NOMO-1 (cell line): ENCODE results near the gene ANKRD6.

Experiments
- DNase-seq, 2 experiments: peaks; one replicate each; lab custom pipeline; 2025; ENCODE audit not compliant: unreplicated experiment in 2 of 2; lab: John Stamatoyannopoulos, UW

ANKRD6 gene

DNA sequence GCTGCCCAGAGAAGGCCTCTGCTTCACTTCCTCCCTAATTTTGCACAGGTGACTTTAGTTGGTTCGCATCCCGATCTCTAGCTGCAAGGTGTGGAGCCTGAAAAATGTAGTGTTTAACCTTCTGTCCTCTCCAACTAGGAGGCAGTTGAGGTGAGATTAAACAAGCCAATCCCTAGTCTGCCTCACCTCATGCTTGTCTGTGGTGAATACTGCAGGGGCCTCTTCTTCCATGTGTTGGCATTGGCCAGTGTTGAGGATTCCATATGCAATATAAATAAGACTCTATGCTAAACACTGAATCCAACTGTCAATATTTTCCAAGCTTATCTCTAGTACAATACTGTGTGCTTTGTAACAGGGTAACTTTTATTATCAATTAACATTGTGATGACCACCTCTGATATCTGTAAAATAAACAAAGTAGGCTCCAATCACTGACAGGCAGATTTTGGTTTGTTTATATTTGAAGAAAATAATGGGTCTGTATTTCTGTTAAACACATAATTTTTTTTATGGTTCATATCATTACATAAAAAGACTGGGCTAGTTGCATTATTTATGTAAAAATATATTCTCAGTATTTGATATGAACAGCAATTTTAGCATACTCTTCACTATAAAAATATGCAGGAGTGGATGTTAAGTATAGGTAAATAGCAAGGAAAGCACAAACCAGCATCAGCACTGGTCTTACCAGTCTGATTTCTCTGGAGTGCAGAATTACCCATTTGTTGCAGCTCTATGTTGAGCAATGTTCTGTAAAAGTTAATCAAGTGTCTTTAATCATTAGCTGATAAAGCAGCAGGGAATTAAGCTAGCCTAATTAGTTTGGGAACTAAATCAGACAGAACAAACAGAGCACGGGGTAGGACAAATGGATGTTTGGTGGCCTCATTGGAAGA, 74.0 kb downstream of the ANKRD6 start:
- DNase-seq: no peak

DNA sequence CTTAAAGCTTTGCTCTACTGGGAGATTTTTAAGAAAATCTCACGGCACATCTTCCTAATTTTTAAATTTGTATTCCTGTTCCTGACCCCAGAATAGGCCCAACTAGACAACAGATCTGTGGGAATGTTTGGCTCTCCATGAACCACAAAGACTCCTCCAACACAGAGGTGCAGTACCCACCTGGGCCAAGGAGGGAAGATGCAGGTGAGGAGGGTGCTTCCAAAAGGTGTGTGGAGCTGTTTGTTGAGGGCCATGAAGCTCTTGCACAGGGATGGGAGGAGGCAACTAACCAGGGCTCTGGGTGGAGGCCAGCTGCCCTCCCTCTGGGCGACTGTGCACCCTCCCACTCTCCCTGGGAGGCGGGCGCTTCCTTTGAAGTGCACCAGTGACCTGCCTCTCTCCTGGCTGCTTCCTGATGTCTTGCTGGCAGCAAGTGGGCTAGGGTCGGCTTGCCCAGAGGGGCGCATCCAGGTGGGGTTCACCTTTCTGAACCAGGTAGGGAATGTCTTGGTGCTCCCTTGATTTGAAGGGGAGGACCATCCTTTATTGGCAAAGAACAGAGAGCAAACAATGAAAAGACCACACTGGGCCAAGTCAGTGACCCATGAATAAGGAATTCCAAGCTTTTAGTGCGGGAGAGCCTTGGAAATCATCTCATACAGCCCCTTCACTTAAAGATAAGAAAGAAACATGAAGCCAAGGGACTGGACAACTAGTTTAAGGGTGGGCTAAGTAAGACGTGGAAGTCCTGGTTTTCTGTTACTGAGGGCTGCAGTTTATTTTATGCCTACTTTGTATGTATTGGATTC, 76.0 kb downstream of the ANKRD6 start:
- DNase-seq: no peak

DNA sequence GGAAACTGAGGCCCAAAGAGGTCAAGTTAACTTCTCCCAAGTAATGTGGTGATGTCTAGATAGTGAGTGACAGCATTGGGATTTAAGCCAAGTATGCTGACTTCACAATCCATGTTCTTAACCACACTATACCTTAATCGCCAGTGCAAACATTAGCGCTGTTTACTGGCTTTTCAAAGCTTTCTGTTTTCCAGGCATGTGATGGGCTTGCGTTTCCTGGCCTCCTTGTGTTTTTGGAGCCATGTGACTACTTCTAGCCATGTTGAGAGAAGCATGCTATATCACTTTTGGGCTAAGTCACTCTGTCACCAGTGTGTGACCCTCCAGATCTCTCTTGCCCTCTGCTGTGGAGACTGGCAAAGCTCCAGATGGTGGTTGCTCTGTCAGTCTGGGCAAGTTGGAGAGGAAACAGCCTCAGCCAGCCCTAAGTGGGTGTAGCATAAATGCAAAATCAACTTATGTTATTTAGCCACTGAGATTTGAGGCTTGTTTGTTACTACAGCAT, 76.9 kb downstream of the ANKRD6 start:
- DNase-seq: no peak

DNA sequence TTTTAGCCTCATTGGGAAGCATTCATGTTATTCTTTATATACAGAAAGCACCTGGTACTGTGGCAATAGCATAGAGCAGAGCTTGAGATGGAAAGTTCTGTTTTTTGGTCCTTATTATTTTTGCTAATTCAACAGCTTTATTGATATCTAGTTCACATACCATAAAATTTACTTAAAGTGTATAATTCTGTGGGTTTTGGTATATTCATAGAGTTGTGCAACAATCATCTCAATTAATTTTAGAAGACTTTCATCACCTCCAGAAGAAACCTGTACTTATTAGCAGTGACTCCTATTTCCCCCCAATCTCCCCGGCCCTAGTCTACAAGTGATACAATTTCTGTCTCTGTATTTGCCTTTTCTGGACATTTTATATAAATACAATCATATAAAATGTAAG, 77.4 kb downstream of the ANKRD6 start:
- DNase-seq: no peak

DNA sequence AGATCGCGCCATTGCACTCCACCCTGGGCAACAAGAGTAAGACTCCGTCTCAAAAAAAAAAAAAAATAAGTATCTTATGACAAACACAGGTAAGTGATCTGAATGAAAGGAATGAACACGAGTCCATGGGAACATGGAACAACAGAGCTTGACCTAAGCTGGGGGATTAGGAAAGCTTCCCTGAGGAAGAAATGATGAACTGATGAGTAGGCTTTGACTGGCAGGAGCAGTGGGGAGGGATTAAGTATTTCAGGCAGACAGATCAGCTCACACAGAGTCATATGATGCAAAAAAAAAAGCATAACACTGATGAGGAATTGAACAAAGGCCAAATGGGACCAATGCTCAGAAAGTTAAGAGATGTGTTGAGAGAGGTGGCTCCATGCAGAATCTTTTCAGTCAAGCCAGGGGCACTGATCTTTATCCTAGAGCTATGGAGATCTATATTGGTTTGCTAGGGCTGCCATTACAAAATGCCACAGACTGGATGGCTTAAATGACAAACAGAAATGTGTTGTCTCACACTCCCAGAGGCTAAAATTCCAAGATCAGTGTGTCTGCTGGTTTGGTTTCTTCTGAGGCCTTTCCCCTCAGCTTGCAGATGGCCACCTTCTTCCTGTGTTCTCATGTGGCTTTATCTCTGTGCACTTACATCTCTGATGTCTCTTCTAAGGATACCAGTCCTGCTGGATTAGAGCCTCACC, 85.6 kb downstream of the ANKRD6 start:
- no peak for DNase-seq

DNA sequence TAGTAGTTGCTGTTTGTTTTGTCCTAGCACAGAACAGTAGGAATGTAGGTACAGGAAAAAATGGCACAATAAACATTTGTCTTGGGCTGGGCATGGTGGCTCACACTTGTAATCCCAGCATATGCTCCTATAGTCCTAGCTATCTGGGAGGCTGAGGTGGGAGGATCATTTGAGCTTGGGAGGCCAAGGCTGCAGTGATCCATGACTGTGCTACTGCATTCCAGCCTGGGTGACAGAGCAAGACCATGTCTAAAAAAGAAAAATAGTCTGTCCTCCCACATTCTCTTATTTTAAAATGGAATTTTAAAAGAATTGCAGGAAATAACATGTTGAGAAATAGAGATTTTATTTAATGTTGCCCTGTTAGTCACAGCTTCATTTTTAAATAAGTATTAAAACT, 87.8 kb downstream of the ANKRD6 start:
- no peak for DNase-seq

DNA sequence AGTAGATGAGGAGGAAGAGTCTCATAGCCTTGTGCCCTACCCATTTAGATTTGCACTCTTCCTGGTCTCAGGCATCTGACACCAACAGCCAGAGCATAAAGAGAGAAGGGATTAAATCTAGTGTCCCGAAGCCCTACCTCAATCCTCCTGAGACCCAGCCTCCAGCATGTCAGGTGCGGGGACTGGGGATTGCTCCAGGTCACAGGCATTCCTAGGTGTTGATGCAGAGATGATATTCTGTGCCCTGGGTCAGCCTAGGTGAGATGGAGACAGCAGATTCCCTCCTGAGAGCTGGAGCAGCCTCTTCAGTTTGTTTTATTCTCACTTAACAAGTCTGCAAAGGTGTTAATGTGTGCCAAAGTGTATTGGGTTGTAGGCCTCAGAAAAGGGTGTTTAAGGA, 89.8 kb downstream of the ANKRD6 start:
- no peak for DNase-seq

DNA sequence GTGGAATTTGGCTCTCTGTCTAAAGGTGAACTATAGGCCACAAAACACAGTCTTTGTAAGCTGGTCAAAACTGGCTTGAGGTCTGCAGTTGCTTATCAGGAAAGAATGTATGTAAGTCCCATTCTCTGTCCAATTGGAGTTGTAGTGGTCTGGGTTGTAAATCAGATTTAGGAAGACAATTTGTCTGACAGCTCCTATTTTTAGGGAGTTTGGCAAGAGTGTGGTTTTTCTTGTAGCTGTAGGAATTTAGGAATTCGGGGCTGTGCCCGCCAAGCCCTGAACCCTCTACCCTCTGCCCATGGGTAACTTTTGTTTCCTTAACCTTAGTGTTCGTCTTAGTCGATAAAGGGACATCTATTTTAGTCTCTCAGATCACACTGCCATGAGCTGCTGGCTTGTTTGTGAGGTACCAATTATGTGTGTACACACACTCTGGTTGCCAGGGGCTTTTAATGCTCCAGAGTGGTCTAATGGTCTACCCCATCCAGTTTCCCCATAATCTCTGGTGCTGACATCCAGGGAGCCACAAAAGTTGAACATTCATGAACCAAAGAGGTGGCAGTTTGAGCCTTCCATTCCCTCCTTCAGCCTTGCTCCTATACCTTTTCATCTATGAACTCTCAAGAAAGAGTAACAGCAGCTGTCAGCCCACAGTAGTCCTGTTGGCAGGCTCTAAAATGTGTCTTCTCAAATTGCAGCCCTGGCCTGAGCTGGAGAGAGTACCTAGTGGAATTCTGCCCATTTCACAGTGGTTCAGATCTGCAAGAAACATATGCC, 93.0 kb downstream of the ANKRD6 start:
- no peak for DNase-seq

DNA sequence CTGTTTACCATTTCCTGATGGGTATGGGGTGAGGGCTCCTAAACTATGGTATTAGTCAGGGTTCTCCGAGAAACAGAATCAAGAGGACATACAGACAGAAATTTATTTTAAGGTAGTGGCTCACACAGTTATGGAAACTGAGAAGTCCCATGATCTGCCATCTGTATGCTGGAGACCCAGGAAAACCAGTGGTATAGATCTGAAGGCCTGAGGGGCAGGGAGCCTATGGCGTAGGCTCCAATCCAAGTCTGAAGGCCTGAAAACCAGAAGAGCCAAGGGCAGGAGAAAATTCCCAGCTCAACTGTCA, 93.6 kb downstream of the ANKRD6 start:
- no peak for DNase-seq

DNA sequence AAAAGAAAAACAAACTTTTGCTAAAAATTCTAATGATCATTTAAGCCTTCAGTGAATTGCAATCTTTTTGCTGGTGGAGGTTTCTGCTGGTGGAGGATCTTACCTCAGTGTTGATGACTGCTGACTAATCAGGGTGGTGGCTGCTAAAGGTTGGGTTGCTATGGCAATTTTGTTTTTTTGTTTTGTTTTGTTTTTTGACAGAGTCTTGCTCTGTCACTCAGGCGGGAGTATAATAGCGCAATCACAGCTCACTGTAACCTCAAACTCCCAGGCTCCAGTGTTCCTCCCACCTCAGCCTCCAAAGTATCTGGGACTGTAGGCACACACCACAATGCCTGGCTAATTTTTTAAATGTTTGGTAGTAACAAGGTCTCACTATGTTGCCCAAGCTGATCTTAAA, 94.7 kb downstream of the ANKRD6 start:
- no peak for DNase-seq

DNA sequence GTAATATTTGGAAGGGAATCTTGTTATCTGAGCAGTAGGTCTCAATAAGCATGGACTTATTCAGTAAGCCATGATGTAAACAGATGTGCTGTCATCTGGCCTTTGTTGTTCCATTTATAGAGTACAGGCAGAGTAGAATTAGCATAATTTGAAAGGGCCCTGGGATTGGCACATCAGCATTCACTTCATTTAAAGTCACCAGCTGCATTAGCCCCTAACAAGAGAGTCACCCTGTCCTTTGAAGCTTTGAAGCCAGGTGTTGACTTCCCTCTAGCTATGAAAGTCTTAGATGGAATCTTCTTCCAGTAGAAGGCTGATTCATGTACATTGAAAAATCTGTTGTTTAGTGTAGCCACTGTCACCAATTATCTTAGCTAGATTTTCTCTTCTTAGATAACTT, 95.9 kb downstream of the ANKRD6 start:
- DNase-seq: no peak

DNA sequence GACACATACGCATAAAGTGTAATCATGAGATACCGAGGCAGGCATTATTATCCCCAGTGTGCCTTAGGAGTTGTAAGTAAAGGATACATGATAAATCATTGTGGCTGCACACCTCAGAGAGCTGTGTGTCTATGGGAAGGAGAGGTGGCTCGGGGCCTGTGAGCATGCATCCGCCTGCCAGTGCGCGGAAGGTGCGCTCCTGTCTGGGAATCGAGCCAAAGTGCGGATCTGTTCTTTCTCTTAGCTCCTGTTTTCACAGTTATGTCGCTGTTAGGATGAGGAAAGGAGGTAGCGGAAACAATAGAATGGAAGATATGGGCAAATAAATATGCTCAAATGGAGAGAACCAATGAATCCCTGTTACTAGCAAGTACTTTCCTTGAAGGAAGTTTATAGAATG, 98.0 kb downstream of the ANKRD6 start:
- DNase-seq: no peak

DNA sequence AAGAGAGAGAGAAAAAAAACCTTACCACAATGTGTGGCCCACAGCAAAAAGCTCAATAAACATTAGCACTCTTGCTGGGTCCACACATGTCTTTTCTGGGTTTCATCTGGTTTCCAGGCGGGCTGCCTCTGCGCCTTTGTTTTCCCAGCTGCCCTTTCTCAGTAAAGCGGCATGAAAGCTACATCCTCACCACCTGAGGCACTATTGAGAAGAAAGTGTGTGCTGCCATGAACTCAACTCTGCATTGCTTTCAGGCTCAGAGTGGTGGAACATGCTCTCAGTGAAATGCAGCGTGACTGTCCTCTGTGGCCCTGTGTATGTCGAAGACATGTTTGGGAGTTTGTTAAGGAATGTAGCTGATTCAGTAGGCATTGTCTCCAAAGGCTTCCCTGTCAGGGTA, 103.3 kb downstream of the ANKRD6 start:
- DNase-seq: no peak

DNA sequence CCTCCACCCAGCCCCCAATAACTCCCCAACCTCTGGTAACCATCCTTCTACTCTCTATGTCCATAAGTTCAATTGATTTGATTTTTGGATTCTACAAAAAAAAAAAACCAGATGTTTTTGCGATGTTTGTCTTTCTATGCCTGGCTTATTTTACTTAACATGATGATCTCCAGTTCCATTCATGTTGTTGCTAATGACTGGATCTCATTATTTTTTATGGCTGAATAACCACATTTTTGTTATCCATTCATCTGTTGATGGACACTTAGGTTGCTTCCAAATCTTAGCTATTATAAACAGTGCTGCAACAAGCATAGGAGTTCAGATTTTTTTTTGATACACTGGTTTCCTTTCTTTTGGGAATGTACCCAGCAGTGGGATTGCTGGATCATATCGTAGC, 106.8 kb downstream of the ANKRD6 start:
- no peak for DNase-seq

DNA sequence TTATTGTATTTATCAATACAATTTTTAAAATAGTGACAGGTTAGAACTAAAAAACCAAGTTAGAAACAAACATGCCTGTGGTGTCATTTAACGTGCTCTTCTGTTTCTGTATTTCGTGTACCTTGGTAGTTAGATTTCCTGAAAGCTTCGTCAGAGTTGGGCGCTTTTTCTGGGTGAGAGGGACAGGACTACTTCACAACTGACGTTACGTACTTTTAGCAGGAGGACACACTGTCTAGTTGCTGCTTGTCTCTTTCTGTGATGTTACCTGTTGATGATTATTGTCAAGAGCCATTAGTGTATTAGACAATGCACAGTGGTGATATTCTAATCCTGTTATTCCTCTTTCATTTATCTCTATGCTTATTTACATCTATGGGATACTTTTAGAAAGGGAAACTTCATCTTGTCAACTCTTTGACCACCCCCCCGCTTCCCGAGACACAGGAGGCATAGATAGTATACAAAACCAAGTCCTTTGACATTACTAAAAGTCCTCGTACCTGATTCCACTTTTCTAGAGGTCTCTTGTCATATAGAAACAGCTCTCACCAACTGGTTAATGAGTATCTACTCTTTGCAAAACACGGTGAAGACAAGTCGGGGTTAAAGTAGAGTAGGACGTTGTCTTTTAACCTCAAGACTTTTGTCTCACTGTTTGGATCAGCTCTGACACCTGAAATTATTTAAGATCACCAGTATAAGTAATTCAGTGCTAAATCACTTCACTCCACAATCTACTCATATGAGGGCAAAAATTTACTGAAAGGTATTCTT, 109.3 kb downstream of the ANKRD6 start:
- DNase-seq: no peak

DNA sequence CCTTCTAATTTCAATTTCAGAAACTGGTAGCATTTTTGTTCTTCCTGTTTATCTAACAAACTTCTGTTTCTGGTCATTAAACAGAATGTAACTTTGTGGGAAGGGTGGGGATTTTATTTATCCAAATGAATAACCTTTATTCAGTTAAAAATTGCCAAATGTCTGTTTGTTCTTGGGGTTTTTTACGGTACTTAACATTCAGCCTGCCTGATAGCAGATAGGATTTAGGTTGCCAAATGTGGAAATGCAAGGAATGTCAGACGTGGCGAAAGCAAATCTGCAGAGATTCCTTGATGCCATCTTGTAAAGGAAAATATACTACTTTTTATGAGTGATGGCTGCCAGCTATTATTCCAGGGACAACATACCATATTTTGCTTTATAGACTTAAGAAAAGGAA, 109.9 kb downstream of the ANKRD6 start:
- no peak for DNase-seq

DNA sequence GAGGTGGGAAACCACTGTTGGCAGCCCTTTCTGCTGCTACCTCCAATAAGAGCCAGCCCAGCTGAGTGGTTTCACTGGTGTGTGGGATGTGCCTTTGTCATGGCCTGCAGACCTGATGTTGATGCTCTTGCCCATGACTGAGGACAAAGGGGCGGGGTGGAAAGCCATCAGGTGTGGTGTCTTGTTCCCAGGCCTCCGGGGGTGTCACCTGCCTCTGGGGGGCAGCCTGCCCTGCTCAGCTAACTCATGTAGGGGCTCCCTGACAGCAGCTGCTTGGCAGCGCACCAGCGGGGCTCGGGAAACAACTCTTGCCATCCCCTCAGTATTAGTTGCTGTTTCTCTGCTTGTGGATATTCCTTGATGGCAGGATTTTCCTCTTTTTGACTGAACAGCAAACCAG, 114.3 kb downstream of the ANKRD6 start:
- DNase-seq: no peak

DNA sequence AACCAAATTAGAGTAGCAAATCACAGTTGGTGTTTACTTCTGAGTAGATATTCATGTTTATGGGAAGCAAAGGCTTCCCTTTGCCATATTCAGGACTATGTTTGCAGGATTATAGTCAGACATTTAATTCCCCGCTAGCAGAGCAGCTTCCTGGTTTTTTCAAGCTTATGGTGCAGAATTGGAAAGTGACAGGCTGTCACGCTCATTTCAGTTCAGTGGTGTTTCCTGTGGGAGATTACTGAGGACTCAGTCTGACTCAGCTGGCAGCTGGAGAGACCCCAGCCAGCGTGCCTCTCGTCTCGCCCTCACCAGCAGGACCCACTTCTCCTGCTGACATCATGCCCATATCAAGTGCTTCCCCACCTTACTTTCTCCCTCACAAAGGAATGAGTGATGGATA, 120.5 kb downstream of the ANKRD6 start:
- no peak for DNase-seq

DNA sequence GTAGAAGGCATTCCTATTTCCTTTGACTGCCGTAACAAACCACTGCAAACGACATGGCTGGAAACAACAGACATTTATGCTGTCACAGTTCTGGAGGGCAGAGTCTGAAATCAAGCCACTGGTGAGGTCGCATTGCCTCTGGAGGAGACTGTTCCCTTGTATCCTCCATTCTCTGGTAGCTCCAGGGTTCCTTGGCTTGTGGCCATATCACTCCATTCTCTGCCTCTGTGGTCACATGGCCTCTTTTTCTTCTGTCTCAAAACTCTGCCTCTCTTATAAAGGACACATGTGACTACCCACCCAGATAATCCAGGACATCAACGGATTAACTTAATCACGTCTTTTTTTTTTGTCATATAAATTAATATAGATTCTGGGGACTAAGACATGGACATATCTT, 121.2 kb downstream of the ANKRD6 start:
- no peak for DNase-seq

DNA sequence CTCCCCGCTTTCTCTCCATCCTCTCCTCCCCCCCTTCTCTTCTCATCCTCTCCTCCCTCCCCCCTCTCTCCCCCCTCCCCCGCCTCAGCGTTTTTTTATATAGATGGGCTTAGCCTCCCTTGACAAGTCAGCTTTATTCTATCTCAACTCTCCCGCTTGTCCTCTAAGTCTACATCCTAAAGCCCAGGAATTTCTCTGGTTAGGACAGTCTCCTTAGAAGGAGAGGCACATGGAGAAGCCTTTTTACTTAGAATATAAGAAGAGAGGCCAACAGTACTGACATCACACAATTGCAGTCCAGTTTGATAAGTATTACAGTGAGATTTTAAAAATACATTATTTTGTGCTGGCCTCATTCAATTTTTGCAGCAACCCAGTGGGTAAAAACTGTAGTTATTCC, 122.1 kb downstream of the ANKRD6 start:
- DNase-seq: no peak
